Endothelial cell of umbilical vein (primary cell): ENCODE measurements around the gene ARHGEF26. TPM values are rescaled to one million over a fixed set of nuclear protein-coding genes. Genes with fewer than 3 reads are reported as not detected.

Source experiments
- BruUV-seq: library from RNA; stranded (reverse); fragments of 400-500 nt; replicated peaks from 2 replicates; lab custom pipeline; 2021; lab: Mats Ljungman, UMichigan
- CTCF ChIA-PET: fragments of 300-600, 350-600 bp; sonication (Branson Sonifier 250); formaldehyde crosslinking; loops from one replicate; lab custom pipeline; 2021; ENCODE audit warnings: antibody characterized with exemption, inconsistent platforms; lab: Charles Lee
- POLR2A ChIA-PET: fragments of 300-600, 350-600 bp; sonication (Branson Sonifier 250); formaldehyde crosslinking; loops from one replicate; lab custom pipeline; 2021; ENCODE audit warnings: antibody characterized with exemption, inconsistent platforms; lab: Charles Lee
- DNase-seq: peaks from one replicate; pipeline ENCODE4 v3.0.0-alpha.2; 2011; ENCODE audit warnings: low read depth, low spot score
- FAIRE-seq: peaks from 2 replicates; lab custom pipeline; 2011; peaks lifted over from hg19 to GRCh38; lab: Jason Lieb, UNC
- H2AFZ ChIP-seq: 2 replicates; pipeline ENCODE4 v1.6.0; 2012; ENCODE audit warnings: low read depth, low read length, control low read depth, inconsistent platforms
- H3K27ac ChIP-seq: 2 replicates; pipeline ENCODE4 v1.5.1; 2011; ENCODE audit warnings: low read depth, mild to moderate bottlenecking, control low read depth, low read length, moderate library complexity; ENCODE audit not compliant: insufficient read depth
- H3K27me3 ChIP-seq, 2 experiments: 2 replicates each; pipeline versions ENCODE4 v1.6.0 to v1.6.1; 2011; ENCODE audit warnings: low read length in 2 of 2, mixed read lengths in 1 of 2; ENCODE audit not compliant: control insufficient read depth in 2 of 2, insufficient read depth in 2 of 2
- H3K36me3 ChIP-seq, 2 experiments: 2 replicates in 1 of 2; 3 replicates in 1 of 2; pipeline ENCODE4 v1.5.1; 2011; ENCODE audit warnings: low read length in 2 of 2, mild to moderate bottlenecking in 1 of 2, moderate library complexity in 1 of 2; ENCODE audit not compliant: control insufficient read depth in 2 of 2, insufficient read depth in 2 of 2; ENCODE audit errors: extremely low read depth in 1 of 2
- H3K4me1 ChIP-seq: 3 replicates; pipeline ENCODE4 v1.5.1; 2011; ENCODE audit warnings: mild to moderate bottlenecking, low read length; ENCODE audit not compliant: control insufficient read depth, insufficient read depth; ENCODE audit errors: extremely low read depth
- H3K4me2 ChIP-seq: 2 replicates; pipeline ENCODE4 v1.6.1; 2011; ENCODE audit warnings: low read length, control low read depth, mixed read lengths; ENCODE audit not compliant: insufficient read depth
- H3K4me3 ChIP-seq, 3 experiments: fragments of 200-600 bp in 1 of 3; sonication (generic), shearing (Covaris generic) in 1 of 3; replicated peaks in 1 of 3; 2 replicates each; pipeline ENCODE4 v1.5.1; 2011 to 2016; ENCODE audit warnings: control low read depth in 3 of 3, low read length in 3 of 3, mild to moderate bottlenecking in 2 of 3, inconsistent platforms in 1 of 3, low read depth in 1 of 3, moderate library complexity in 1 of 3; ENCODE audit not compliant: insufficient read depth in 1 of 3
- H3K79me2 ChIP-seq: 2 replicates; pipeline ENCODE4 v1.6.0; 2012; ENCODE audit warnings: low read length, inconsistent platforms; ENCODE audit not compliant: control insufficient read depth, insufficient read depth
- H3K9ac ChIP-seq: replicated peaks from 2 replicates; pipeline ENCODE3; 2011; ENCODE audit warnings: low read length, control low read depth; ENCODE audit not compliant: insufficient read depth; ENCODE audit errors: extremely low read depth
- H3K9me1 ChIP-seq: replicated peaks from 3 replicates; pipeline ENCODE4 v1.6.0; 2011; ENCODE audit warnings: mild to moderate bottlenecking, low read length; ENCODE audit not compliant: control insufficient read depth, insufficient read depth; ENCODE audit errors: extremely low read depth
- H3K9me3 ChIP-seq: replicated peaks from 2 replicates; pipeline ENCODE4 v1.5.1; 2012; ENCODE audit warnings: low read length, inconsistent platforms; ENCODE audit not compliant: control insufficient read depth, insufficient read depth
- H4K20me1 ChIP-seq: replicated peaks from 2 replicates; pipeline ENCODE3; 2011; ENCODE audit warnings: mild to moderate bottlenecking, low read length; ENCODE audit not compliant: control insufficient read depth, insufficient read depth; ENCODE audit errors: extremely low read depth
- CTCF ChIP-seq, 2 donors: IDR thresholded peaks; 1 replicate in 1 of 2; 2 replicates in 1 of 2; pipeline ENCODE4 v1.5.1; 2011; ENCODE audit warnings: low read length in 2 of 2, mild to moderate bottlenecking in 2 of 2, moderate library complexity in 2 of 2, control low read depth in 1 of 2, inconsistent platforms in 1 of 2, low read depth in 1 of 2; ENCODE audit not compliant: insufficient read depth in 1 of 2; ENCODE audit errors: extremely low read depth in 1 of 2
- EZH2 ChIP-seq: IDR thresholded peaks from 2 replicates; pipeline ENCODE4 v1.6.1; 2012; ENCODE audit warnings: borderline replicate concordance, low read depth, mild to moderate bottlenecking, moderate library complexity, low read length, inconsistent platforms; ENCODE audit not compliant: severe bottlenecking
- FOS ChIP-seq: IDR thresholded peaks from 2 replicates; pipeline ENCODE4 v1.6.1; 2011; ENCODE audit warnings: mild to moderate bottlenecking, low read length, moderate library complexity, borderline replicate concordance; ENCODE audit not compliant: insufficient read depth
- GATA2 ChIP-seq: IDR thresholded peaks from 2 replicates; pipeline ENCODE4 v1.7.0; 2011; ENCODE audit warnings: low read depth, mild to moderate bottlenecking, moderate library complexity, mixed read lengths, low read length; ENCODE audit not compliant: insufficient read length, insufficient read depth
- JUN ChIP-seq: IDR thresholded peaks from 2 replicates; pipeline ENCODE4 v1.6.1; 2011; ENCODE audit warnings: borderline replicate concordance, low read depth; ENCODE audit not compliant: insufficient read length, insufficient read depth
- MYC ChIP-seq: IDR thresholded peaks from one replicate; pipeline ENCODE4 v1.6.1; 2011; ENCODE audit warnings: mild to moderate bottlenecking, low read depth, low read length
- POLR2A ChIP-seq: IDR thresholded peaks from 2 replicates; pipeline ENCODE4 v1.6.1; 2012; ENCODE audit warnings: low read depth, mild to moderate bottlenecking, control low read depth, low read length
- POLR2AphosphoS5 ChIP-seq: IDR thresholded peaks from 2 replicates; pipeline ENCODE4 v1.6.1; 2012; ENCODE audit warnings: low read depth, mild to moderate bottlenecking, control low read depth, low read length, moderate library complexity; ENCODE audit not compliant: insufficient read depth
- dilution Hi-C: fragments of 300-500 bp; cut with MboI; formaldehyde crosslinking; loops from one replicate; pipeline ENCODE4 v1.15.0; 2019; ENCODE audit warnings: low sequenced_read_pairs; ENCODE audit not compliant: extremely low pct_ligation_motif_present
- intact Hi-C: fragments of 100-400 bp; cut with micrococcal nuclease; formaldehyde crosslinking; loops from one replicate; pipeline ENCODE4 v1.10.0; 2022
- polyA plus RNA-seq, 4 experiments: library from polyadenylated mRNA; depleted of rRNA in 3 of 4; stranded (reverse) in 3 of 4; unstranded in 1 of 4; fragments of >200 nt; gene quantifications; 2 replicates each; pipeline versions ENCODE4 v1.2.1 to v1.2.3, GENCODE V29; 2011 to 2012; ENCODE audit warnings: missing spikeins in 1 of 4
- total RNA-seq: library from RNA; stranded (reverse); gene quantifications from 2 replicates; pipeline ENCODE4 v1.2.3, GENCODE V29; 2021
- TF ChIP-seq, protein P1 (sequence below): IDR thresholded peaks from 2 replicates; pipeline ENCODE4 v1.6.1; 2011; ENCODE audit not compliant: insufficient read depth, insufficient read length

ARHGEF26 gene
- total and polyA plus RNA-seq, 2 donors (not counting 3 experiments of a cell fraction or from before 2014, with no cell fraction given), result 0.57 to 2.9 TPM

DNA sequence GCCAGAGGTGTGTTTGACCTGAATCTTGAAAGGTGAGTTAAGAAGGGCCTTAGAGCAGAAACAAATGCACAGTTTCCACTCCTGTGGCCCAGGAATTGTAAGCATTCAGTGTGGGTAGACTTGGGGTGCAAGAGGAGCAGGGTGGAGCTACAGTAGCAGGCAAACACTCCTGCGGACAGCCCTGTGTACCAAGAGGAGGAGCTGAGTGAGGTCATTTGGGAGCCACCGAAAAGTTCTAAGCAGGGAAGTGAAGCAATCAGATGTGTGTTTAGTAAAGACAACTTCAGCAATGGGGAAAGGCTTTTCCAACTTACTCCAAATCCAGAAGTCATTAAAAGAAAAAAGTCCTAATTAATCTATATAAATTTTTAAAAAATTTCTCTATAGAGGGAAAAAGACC lies 99.3 kb downstream of the ARHGEF26 start:
- intact Hi-C loops (no loop called here), dilution Hi-C loops (no loop called here)
- peaks cover 12% of the 10 kb centered on the region for H3K4me1 ChIP-seq
- no peaks in the 10 kb centered on the region for H3K36me3 ChIP-seq
- no peaks in the 10 kb centered on the region for H3K9me3 ChIP-seq
- FAIRE-seq, result no peak
- no peak overlapping the region for H3K9ac ChIP-seq
- BruUV-seq, result no TSS peak
- TF ChIP-seq MYC (no peak), CTCF (IDR thresholded peaks at IDR 0.05; ENCODE audit: extremely low read depth in 1 of 2, insufficient read depth in 1 of 2, low read depth in 1 of 2, low read length in 2 of 2) (no peak), FOS (no peak), JUN (no peak), EZH2 (no peak), POLR2A (no peak), GATA2 (no peak), POLR2AphosphoS5 (no peak)
- TF ChIP-seq, protein P1, sequence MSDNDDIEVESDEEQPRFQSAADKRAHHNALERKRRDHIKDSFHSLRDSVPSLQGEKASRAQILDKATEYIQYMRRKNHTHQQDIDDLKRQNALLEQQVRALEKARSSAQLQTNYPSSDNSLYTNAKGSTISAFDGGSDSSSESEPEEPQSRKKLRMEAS, result no peak
- no peak for DNase-seq
- H3K27ac ChIP-seq, result no peak overlapping the region
- no peaks in the 10 kb centered on the region for H3K9me1 ChIP-seq
- ChIA-PET POLR2A (no interaction called here), CTCF (no interaction called here)
- H2AFZ ChIP-seq, result no peak overlapping the region
- no peaks in the 10 kb centered on the region for H3K79me2 ChIP-seq
- H3K27me3 ChIP-seq, result no peaks in the 10 kb centered on the region
- H4K20me1 ChIP-seq, result no peaks in the 10 kb centered on the region
- H3K4me2 ChIP-seq, result no peak overlapping the region
- no peak overlapping the region for H3K4me3 ChIP-seq
